Measurements from ENCODE around the gene TP53I13. TPM values are rescaled to one million over a fixed set of nuclear protein-coding genes. Genes with fewer than 3 reads are reported as not detected.
"Not testable (repeated sequence)": the region's sequence is repeated elsewhere in the genome, so short reads cannot be mapped to it uniquely, and the experiment has no call there.

Gene TP53I13, protein sequence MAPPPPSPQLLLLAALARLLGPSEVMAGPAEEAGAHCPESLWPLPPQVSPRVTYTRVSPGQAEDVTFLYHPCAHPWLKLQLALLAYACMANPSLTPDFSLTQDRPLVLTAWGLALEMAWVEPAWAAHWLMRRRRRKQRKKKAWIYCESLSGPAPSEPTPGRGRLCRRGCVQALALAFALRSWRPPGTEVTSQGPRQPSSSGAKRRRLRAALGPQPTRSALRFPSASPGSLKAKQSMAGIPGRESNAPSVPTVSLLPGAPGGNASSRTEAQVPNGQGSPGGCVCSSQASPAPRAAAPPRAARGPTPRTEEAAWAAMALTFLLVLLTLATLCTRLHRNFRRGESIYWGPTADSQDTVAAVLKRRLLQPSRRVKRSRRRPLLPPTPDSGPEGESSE
- 50.0 TPM for polyA plus RNA-seq (2013, experiment 1 of 2; ENCODE audit: insufficient read length)
- 48.1 TPM for polyA plus RNA-seq (2013, experiment 2 of 2; ENCODE audit: insufficient read length)

DNA sequence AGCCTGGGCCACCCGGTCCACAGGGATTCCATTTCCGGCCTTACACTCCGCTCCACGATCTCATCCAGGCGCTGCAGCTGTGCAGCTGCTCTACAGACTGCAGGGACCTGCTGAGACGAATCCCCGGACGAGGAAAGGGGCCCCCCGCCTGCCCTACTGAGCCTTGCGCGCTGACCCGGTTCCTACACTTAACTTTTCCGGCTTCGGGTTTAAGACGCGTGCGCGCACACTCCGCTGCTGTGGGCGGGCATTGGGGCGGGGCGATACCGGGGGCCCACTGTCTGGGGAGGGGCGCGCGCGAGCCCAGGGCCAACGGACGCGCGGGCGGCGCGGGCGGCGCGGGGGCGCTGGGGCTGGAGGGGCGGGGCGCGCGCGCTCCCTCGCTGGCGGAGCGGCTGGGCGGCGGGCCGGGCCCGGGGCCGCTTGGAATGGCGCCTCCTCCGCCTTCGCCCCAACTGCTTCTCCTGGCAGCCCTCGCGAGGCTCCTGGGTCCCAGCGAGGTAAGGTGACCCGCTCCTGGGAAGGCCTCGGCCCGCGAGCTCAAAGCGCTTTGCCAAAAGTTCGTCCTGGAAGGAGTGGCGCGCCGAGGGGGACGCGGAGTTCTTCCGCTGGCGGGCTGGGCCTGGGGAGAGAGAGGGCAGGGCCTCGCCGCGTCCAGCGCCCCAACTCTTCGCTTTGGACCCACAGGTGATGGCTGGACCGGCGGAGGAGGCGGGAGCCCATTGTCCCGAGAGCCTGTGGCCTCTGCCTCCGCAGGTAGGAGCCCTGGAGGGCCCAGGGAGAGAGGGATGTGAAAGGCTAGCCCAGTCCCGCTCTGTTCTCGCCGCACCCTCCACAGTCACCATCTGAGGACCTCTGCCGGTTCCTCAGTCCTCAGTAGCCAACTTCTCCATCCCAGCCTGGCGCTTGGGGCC, at the start of gene TP53I13:
TP53I13 (plus strand) TSS at position 371 of the 914 bp plus-strand sequence; CDS start at position 429, 58 bp downstream.
- peak; percentile 89 for DNase-seq

DNA sequence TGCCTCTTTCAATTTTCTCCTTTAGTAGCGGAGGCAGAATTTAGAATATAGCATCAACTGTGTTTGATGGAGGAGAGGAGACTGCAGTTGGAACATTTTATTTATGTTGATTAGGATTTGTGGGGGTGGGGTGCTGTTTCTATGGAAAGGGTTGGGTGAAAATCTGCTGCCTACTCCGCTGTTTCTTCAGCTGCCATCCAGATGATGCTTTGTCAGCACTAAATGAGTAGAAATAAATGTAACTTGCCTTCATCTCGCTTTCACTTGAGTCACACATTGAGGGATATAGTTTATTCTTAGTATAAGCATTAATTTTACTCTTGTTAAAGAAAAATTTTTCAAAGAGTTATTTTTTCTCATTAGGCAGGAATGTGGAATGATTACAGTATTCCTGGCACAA, 43.8 kb upstream of the TP53I13 start:
- no peak for DNase-seq

DNA sequence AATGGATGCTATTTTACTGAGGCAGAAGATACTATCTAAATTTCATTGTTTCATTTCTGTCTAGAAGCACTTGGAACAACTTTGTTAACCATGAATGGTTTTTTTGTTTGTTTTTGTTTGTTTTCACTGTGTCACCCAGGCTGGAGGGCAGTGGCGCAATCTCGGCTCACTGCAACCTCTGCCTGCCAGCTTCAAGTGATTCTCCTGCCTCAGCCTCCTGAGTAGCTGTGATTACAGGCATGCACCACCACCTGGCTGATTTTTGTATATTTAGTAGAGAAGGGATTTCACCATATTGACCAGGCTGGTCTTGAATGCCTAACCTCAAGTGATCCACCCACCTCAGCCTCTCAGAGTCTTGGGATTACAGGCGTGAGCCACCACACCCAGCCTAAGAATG, 42.2 kb upstream of the TP53I13 start:
- DNase-seq = no peak

DNA sequence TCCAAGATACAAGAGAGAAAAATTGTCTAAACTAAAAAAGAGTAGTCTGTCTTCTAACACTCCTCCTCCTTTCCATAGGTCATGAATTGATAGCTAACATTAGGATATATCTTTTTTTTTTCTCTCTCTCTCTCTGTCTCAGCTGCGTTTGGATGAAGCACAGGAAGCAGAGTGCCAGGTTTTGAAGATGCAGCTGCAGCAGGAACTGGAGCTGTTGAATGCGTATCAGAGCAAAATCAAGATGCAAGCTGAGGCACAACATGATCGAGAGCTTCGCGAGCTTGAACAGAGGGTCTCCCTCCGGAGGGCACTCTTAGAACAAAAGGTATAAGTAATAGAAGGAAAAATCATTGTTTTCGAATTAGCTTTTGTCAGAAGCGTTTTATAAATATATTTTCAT, 34.5 kb upstream of the TP53I13 start:
- DNase-seq = no peak

DNA sequence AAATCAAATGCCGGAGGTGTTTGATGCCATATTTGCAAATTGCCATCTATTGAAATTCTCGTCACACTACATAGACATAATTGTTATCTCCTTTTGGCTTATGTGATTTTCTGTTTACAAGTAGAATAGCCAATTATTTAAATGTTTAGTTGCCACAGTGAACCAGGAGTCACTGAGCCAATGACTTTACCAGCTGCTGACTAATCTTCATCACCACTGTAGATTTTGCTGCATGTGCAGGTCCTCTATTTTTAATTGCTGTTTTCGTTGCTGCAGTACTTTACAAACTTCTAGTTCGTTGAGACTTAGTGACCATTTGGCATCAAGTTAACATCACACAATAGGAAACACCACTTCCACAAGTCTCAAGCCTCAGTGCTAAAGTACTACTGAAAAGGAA, 24.4 kb upstream of the TP53I13 start:
- no peak for DNase-seq

DNA sequence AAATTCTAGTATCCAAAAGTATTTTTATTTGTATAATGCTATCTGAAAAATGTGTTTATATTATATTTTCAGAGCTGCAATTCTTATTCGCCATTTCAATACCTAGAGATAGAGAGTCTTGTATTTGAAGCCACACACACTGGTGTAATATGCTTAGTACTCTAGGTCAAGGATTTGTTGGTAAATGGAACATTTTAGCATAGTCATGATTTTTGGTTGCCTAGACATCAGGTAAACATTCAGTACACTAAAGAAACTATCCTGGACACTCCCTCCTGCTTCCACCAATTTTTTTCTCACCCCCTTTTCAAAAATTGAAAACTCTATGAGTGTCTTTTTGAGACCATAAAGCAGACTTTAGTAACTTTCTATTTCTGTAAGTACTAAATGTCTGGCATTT, 22.4 kb upstream of the TP53I13 start:
- no peak for DNase-seq

DNA sequence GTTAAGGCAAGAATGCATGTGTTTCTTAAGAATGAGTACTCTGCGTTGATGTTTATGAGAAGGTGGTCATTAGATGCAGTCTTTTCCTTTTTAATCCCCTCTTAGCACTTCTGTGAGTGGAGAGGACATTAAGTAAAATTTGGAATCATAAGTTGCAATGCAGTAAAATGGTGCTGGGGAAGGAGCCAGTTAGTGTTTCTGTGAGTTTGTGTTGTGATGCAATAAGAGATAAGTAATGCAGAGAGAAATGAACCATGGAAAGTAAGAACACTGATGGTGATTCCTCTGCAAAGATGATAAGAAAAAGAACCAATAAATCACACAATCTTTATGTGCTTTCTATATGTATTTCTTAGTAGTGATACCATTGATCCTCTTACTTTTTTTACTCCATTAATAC, 21.7 kb upstream of the TP53I13 start:
- DNase-seq = no peak

DNA sequence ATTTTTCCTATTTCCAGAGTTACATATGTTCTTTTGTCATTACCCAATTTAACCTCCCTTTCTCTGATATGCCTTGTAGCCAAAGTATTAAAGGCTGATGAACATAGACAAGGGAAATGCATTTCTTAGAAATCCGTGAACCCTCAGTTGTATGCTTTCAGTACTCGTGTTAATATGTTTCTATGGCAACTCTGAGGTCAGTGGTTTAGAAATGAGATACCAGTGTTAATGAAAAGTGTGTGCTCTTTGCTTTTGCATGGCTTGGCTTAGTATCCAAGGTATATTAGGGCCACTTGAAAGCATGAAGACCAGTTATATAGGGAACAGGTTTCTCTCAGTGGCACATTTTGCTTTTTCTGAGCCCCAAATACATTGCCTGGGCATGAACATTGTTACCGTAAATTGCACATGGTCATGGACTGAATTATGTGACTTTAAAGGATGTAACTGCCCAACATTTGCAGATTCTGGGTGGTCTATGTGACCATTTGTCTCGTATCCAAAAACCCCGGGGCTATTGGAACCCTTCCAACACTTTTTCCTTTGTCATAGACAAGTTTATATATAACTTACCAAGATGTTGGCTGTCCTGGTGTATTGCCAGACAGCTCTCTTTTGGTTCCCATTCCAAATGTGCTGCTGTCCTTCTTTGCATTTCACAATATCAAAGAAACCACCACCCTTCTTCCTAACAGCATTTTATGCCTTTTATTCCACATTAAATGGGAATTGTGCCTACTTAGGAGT, 19.2 kb upstream of the TP53I13 start:
- DNase-seq = peak; percentile 41

DNA sequence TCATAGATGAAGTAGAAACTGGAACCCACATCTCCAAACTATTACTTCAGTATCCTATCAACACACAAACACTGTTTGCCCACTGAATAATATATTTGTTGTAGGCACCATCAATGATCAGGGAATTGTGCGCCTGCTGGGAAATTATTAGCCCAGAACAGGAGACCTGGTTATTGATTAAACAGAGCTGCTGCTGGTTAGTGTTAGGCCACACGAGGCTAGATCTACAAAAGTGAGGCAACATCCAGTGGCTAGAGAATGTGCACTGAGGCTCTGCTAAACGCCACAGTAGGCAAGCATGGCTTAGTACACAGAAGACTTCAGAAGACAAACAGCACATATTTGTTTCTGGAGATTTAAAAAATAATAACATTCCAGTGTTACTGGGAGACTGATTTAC, 12.7 kb upstream of the TP53I13 start:
- DNase-seq = no peak

DNA sequence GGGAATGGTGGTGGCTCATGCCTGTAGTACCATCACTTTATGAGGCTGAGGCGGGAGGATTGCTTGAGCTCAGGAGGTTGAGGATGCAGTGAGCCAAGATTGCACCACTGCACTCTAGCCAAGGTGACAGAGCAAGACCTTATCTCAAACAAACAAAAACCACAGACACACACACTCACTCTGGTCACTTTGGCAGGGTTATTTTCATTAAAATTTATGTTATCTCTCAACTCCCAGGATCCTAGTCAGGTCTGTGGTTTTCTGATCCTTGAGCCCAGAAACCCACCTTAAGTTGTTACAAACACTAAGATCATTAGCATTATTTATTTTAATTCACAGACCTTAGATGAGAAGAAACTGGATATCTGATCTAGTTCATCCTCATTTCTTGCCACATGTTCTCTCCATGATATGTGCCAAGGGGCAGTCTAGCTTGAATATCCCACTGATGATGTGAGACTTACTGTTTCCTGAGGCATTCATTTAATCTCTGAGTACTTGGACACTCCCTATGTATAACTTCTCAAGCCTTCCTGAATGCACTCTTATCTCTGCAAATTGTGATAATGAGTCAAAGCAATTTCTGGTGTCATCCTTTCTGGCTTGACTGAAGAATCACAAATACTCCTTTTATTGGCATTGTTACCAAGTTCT, 11.3 kb upstream of the TP53I13 start:
- no peak for DNase-seq

DNA sequence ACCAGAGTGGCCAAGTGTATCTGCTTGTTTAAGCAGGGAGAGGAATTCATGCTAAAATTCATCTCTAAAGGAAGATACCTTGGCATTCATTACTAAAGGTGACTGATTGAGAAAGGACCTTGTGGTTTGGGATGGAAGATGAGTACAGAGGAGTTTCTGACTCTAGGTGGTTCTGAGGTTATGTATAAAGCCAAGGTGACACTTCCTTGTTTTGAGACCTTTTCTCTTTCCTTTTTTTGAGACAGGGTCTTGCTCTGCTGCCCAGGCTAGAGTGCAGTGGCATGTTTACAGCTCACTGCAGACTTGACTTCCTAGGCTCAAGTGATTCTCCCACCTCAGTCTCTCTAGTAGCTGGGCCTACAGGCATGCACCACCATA, 10.8 kb upstream of the TP53I13 start:
- DNase-seq = no peak

DNA sequence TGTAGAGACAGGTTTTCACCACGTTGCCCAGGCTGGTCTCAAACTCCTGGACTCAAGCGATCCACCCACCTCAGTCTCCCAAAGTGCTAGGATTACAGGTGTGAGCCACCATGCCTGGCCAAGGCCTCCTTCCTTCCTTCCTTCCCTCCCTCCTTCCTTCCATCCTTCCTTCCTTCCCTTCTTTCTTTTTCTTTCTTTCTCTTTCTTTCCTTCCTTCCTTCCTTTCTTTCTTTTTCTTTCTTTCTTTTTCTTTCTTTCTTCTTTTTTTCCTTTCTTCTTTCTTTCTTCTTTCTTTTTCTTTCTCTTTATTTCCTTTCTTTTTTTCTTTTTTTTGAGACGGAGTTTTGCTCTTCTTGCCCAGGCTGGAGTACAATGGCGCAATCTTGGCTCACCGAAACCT, 10.4 kb upstream of the TP53I13 start:
- not testable (repeated sequence) for DNase-seq

DNA sequence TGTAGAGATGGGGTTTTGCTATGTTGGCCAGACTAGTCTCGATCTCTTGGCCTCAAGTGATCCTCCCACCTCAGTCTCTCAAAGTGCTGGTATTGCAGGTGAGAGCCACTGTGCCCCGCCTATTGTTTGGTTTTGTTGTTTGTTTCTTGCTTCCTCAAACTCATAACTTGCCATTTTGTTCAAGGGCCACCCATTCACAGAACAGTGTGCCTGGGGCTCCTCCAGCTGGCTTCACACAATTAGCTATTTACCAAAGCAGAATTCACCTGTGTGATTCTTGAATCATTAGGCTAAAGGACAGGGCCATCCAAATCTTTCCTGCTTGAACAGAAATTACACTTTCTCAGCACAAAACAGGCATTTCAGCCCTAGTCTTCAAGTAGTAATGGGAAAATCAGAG, 8.9 kb upstream of the TP53I13 start:
- no peak for DNase-seq

DNA sequence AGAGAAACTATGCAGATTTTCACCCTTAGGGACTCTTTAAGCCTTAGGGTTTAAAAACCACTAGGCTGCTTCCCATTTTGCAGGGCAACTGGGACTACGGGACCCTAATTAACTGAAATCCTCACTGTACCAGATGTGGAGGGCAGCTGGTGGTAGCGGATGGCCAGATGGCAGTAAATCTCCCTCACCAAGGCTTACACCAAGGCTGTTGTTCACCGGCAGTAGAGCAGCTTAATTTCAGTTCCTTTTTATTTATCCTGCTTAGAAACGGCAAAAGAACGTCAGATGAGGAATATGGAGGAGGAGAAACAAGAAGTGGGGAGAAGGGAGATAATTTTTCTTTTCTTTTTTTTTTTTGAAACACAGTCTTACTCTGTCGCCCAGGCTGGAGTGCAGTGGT, 8.2 kb upstream of the TP53I13 start:
- DNase-seq = no peak

DNA sequence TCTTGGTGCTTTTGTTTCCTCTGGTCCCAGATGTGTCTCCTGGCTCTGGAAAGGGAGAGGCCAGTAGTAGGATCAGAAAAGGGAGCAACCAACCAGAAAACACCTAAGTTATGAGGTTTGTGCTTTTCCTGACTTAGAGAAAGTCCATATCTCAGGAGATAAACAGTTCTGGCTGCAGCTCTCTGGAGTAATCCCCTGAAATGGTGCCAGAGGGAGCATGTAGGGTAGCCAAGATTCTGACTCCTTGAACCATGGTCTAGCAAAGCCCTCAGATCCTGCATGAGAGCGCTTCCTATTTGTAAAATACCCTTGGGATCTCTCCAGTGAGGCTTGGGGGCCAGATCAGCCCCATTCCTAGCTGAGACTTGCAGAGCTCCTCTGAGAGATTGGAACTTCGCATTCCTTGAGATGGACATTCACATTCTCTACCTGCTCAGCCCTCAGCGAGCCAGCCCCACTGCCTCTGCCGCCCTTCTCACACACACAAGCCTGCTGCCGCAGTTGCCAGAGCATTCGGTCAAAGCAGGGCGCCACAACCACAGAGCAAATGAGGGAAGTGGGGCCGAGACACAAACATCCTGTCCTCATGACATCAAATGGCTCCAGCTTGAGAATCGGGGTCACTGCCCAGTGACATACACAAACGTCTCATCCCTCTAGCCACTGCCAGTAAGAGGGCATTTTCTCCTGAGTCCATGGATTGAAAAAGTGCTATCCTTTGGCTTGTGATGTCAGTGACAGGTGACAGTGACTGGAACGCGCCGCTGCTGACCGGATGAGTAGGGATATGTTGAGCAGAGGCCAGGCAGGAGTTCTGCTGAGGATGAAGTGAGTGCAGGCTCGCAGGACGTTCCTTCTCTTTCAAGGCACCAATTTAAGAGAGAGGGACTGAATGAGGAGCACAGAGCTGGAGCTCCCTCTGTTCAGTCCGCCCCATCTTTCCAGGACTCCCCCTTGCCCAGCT, 6.7 kb upstream of the TP53I13 start:
- no peak for DNase-seq

DNA sequence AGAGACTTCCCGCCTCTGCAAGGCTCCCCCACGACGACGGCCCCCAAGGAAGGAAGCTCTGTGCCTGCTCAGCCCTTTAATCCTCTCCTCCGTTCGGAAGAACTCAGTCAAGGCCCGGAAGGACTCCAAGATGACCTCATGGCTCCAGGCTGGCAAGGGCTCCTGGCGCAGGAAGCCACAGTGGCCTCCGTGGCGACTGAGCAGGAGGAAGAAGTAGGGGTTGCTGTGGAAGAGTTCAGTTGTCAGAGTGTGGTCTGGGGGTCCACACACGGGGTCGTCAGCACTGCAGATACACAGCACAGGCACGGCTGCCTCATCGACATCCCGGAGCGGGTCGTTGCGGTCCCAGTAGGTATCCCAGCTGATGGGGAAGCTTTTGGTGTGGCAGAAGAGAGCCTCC, 5.9 kb upstream of the TP53I13 start:
- DNase-seq = no peak

DNA sequence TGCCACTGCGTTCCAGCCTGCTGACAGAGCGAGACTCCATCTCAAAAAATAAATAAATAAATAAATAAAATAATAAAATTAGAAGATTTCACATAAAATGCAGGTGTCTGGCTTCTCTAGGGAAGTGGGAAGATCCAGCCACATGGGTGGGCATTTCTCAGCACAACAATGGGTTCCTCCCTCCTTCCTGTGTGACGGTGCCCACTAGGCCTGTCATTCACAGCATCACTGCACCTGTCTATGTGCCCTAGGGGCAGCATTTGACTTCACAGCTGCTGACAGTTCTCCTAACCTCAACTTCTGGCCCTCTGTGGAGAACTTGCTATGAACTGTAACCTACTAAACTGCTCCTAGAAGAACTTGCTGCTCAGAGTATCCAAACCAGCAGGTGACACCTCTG, 4.7 kb upstream of the TP53I13 start:
- no peak for DNase-seq

DNA sequence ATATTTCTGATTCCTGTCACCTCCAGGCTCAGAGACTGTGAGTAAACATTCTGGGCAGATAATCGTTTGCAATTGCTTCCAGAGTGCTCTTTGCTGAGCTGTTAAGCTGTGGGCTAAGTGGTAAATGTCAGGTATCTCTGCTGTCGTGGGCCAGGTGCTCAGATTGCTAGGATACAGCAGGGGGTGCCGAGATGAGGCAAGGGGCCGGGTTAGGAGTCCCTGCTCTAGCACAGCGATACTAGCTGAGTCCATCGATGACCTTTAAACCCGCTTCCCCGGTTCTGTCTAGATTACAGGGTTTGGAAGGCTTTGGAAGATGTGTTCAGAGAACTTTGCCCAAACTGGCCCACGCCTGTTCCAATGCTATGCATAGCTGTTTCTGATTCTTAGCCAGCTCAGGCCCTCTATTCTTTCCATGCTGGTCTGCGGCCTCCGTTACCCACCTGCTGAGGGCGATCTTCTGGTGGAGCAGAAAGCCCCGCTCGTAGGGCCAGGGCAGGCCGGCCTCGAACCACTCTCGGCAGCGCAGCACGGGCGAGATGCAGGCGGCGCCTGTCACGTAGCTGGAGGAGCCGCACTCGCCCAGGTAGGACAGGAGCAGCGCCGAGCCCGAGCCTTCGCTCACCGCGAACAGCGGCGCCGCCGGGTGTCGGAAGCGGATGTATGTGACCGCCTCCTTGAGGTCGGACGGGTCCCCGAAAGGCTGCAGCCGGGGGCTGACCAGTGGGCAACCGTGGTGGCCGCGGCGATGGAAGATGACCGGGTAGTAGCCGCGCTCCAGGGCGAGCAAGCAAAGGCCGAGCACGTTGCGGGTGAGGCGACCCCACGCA, 2.6 kb upstream of the TP53I13 start:
- no peak for DNase-seq

DNA sequence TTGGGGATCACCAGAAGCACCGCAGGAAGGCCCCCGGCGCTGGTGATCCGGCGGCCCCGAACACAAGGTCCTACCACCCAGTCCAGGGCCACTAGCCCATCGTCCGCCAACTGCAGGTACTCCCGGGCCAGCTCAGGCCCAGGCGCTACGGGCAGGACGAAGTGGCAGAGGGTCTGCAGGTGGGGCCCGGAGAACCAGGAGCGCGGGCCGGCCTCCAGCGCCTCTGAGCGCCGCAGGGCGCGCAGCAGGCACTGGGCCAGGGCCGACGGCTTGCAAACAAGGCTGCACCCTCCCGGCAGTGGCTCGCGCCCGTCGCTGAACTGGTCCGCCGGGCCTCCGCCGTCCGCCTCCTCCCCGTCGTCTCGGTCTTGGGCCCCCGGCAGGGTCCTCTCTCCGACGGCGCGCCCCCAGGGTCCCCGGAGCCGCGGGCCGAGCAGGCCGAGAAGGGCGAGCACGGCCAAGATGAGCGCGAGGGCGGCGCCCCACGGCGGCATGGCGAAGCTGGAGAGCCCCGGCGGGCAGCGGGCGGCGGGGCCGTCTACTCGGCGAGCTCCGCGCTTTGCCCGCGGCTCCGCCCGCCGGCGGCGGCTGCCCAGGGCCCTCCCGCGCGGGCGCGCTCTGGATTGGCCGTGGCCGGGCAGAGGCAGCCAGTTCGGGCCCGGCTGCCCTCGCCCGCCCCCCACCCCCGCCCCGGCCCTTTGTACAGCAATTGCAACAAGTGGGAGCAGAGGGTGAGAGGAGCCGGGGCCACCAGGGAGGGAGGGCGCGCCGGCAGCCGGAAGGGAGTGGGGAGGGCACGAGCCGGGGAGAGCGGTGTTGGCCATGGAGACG, 1.8 kb upstream of the TP53I13 start, which contains the start of gene ABHD15:
ABHD15 (minus strand) TSS at position 565 of the 831 bp plus-strand sequence; CDS start at position 494, 71 bp downstream.
- DNase-seq = peak; percentile 72
